ENCODE results near the gene CYTH3.

DNA sequence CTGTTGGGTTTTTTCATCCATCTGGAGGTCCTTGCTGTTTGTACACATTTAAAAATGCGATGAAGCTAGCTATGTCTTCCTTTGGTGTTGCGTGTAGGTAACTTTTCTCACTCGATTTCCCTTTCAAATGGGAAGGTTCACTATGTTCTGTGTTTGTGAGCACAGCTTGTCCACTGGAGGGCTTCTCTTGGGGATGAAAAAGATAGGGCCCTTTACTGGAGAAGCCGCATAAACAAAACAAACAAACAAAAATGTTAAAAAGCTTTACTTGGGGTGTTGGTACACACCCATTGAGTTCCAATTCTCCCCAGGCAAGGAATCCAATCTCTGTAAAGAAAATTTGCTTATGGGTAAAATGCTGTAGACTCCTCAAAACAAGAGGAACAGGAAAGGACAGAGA lies 23.4 kb downstream of the CYTH3 start:
- TF ChIP-seq ATF3 (IDR thresholded peaks at IDR 0.05; ENCODE audit: insufficient read depth, low read depth, low read length) (no peak), CTCF (IDR thresholded peaks at IDR 0.05; ENCODE audit: control extremely low read depth in 1 of 3, insufficient read depth in 1 of 3, low read depth in 1 of 3, low read length in 3 of 3) (no peak), MAFK (IDR thresholded peaks at IDR 0.05; ENCODE audit: low read depth, low read length) (no peak), SUZ12 (IDR thresholded peaks at IDR 0.05; ENCODE audit: low read length) (no peak), JUN (IDR thresholded peaks at IDR 0.05; ENCODE audit: low read depth, low read length) (no peak), EZH2 (IDR thresholded peaks at IDR 0.05; ENCODE audit: low read depth, low read length, severe bottlenecking) (no peak), POLR2A (IDR thresholded peaks at IDR 0.05; ENCODE audit: control extremely low read depth in 1 of 2, low read depth in 2 of 2, low read length in 2 of 2) (no peak), SP1 (IDR thresholded peaks at IDR 0.05; ENCODE audit: low read depth, low read length) (no peak), SIRT6 (IDR thresholded peaks at IDR 0.05; ENCODE audit: low read length) (no peak), CEBPB (IDR thresholded peaks at IDR 0.05; ENCODE audit: low read depth, low read length) (no peak), GTF2F1 (IDR thresholded peaks at IDR 0.05; ENCODE audit: borderline replicate concordance, low read depth, low read length) (no peak), CBX5 (IDR thresholded peaks at IDR 0.05; ENCODE audit: low read depth, low read length) (no peak)
- TF ChIP-seq, protein P1, sequence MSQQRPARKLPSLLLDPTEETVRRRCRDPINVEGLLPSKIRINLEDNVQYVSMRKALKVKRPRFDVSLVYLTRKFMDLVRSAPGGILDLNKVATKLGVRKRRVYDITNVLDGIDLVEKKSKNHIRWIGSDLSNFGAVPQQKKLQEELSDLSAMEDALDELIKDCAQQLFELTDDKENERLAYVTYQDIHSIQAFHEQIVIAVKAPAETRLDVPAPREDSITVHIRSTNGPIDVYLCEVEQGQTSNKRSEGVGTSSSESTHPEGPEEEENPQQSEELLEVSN (IDR thresholded peaks at IDR 0.05) = no peak
- TF ChIP-seq, protein P2, sequence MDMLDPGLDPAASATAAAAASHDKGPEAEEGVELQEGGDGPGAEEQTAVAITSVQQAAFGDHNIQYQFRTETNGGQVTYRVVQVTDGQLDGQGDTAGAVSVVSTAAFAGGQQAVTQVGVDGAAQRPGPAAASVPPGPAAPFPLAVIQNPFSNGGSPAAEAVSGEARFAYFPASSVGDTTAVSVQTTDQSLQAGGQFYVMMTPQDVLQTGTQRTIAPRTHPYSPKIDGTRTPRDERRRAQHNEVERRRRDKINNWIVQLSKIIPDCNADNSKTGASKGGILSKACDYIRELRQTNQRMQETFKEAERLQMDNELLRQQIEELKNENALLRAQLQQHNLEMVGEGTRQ (IDR thresholded peaks at IDR 0.05; ENCODE audit: low read length) = no peak

Measured in H1 (cell line).